Suprapubic skin (tissue), 4 donors: Measurements from ENCODE around the gene SMYD3.

Experiments used
- CTCF ChIP-seq, 2 donors: fragments of 200-600 bp in 1 of 2; fragments of 450-650 bp in 1 of 2; sonication (generic) in 1 of 2; IDR thresholded peaks; one replicate each; pipeline ENCODE4 v1.5.1; 2016 to 2019; ENCODE audit warnings: antibody characterized with exemption in 2 of 2, mild to moderate bottlenecking in 1 of 2, moderate library complexity in 1 of 2
- EP300 ChIP-seq: sonication (generic); formaldehyde crosslinking; IDR thresholded peaks from one replicate; pipeline ENCODE4 v1.6.1; 2017; ENCODE audit warnings: antibody characterized with exemption
- POLR2A ChIP-seq, 2 donors: fragments of 450-650 bp; IDR thresholded peaks; one replicate each; pipeline ENCODE4 v1.6.1; 2017; ENCODE audit warnings: antibody characterized with exemption in 2 of 2, mild to moderate bottlenecking in 2 of 2, moderate library complexity in 2 of 2
- POLR2AphosphoS5 ChIP-seq, 3 donors: sonication (generic); formaldehyde crosslinking; IDR thresholded peaks; one replicate each; pipeline ENCODE4 v1.6.1; 2017; ENCODE audit warnings: antibody characterized with exemption in 3 of 3

GRCh38 chr1:246265481-246265880, 241.6 kb downstream of the SMYD3 start:
- no peak for TF ChIP-seq CTCF (IDR thresholded peaks at IDR 0.05)
- no peak for TF ChIP-seq POLR2A (IDR thresholded peaks at IDR 0.05)
- no peak for TF ChIP-seq POLR2AphosphoS5 (IDR thresholded peaks at IDR 0.05)
- no peak for TF ChIP-seq EP300
